HepG2 (cell line): Measurements from ENCODE around the gene CASS4. TPM values are rescaled to one million over a fixed set of nuclear protein-coding genes. Genes with fewer than 3 reads are reported as not detected.

Source experiments
- ATAC-seq: fragments of 200-7000 bp; cut with Tn5 transposase; 3 replicates; pipeline ENCODE4 v1.9.1; 2020; ENCODE audit warnings: mild to moderate bottlenecking, moderate library complexity
- BruUV-seq: library from RNA; stranded (reverse); fragments of 400-500 nt; replicated peaks from 2 replicates; lab custom pipeline; 2021; lab: Mats Ljungman, UMichigan
- CTCF ChIA-PET: fragments of 300-600 bp; formaldehyde crosslinking; extraction: SDS; loops from one replicate; lab custom pipeline; 2021; ENCODE audit warnings: low total read pairs, inconsistent platforms, low intra/inter-chr PET ratio; lab: Yijun Ruan, JAX
- POLR2A ChIA-PET: fragments of 350-600 bp; sonication (Branson Sonifier 250); formaldehyde crosslinking; loops from one replicate; lab custom pipeline; 2020; ENCODE audit warnings: antibody characterized with exemption, inconsistent platforms; lab: Yijun Ruan, JAX
- DNase-seq: peaks from one replicate; pipeline ENCODE4 v3.0.0-alpha.2; 2015; ENCODE audit warnings: low spot score
- FAIRE-seq: peaks from 3 replicates; lab custom pipeline; 2011; peaks lifted over from hg19 to GRCh38; lab: Jason Lieb, UNC
- H2AFZ ChIP-seq: one replicate; pipeline ENCODE4 v1.6.1; 2011; ENCODE audit warnings: low read length, inconsistent platforms
- H3K27ac ChIP-seq: fragments of 300-600 bp; 3 replicates; pipeline ENCODE4 v1.8.0; 2011; ENCODE audit warnings: mixed run types, mild to moderate bottlenecking, mixed read lengths, low read length, inconsistent platforms; ENCODE audit not compliant: insufficient read depth; ENCODE audit errors: extremely low read length
- H3K27me3 ChIP-seq, 2 experiments: fragments of 200-600 bp in 1 of 2; 2 replicates in 1 of 2; 3 replicates in 1 of 2; pipeline versions ENCODE4 v1.6.0 to v1.8.0; 2011; ENCODE audit warnings: low read length in 2 of 2, mild to moderate bottlenecking in 2 of 2, moderate library complexity in 2 of 2, inconsistent platforms in 1 of 2; ENCODE audit not compliant: insufficient read depth in 2 of 2, control insufficient read depth in 1 of 2
- H3K36me3 ChIP-seq, 2 experiments: fragments of 200-600 bp in 1 of 2; replicated peaks in 1 of 2; 2 replicates in 1 of 2; 3 replicates in 1 of 2; pipeline versions ENCODE4 v1.5.1 to v1.8.0; 2011; ENCODE audit warnings: low read length in 2 of 2, inconsistent platforms in 1 of 2; ENCODE audit not compliant: insufficient read depth in 2 of 2, control insufficient read depth in 1 of 2
- H3K4me1 ChIP-seq: 2 replicates; pipeline ENCODE4 v1.5.1; 2012; ENCODE audit warnings: low read length, inconsistent platforms; ENCODE audit not compliant: insufficient read depth
- H3K4me2 ChIP-seq: 2 replicates; pipeline ENCODE4 v1.6.0; 2011; ENCODE audit warnings: low read depth, low read length, inconsistent platforms
- H3K4me3 ChIP-seq, 3 experiments: fragments of 200-600 bp in 1 of 3; sonication (generic), shearing (Covaris generic) in 1 of 3; replicated peaks in 1 of 3; 2 replicates each; pipeline ENCODE4 v1.5.1; 2011 to 2016; ENCODE audit warnings: low read length in 3 of 3, inconsistent platforms in 2 of 3, low read depth in 2 of 3, mild to moderate bottlenecking in 2 of 3, control low read depth in 1 of 3, mixed read lengths in 1 of 3; ENCODE audit not compliant: insufficient read depth in 1 of 3
- H3K79me2 ChIP-seq: one replicate; pipeline ENCODE4 v1.6.1; 2011; ENCODE audit warnings: low read length, inconsistent platforms; ENCODE audit not compliant: insufficient read depth
- H3K9ac ChIP-seq: 2 replicates; pipeline ENCODE4 v1.6.0; 2011; ENCODE audit warnings: mild to moderate bottlenecking, low read depth, low read length, inconsistent platforms; ENCODE audit not compliant: insufficient read depth
- H3K9me3 ChIP-seq: 2 replicates; pipeline ENCODE4 v1.5.1; 2012; ENCODE audit warnings: mild to moderate bottlenecking, low read length
- H4K20me1 ChIP-seq: 2 replicates; pipeline ENCODE4 v1.6.0; 2011; ENCODE audit warnings: inconsistent platforms, mild to moderate bottlenecking, low read length, moderate library complexity; ENCODE audit not compliant: insufficient read depth
- ATF7 ChIP-seq, 2 experiments: fragments of 450-650 bp in 1 of 2; sonication (generic) in 1 of 2; formaldehyde crosslinking in 1 of 2; IDR thresholded peaks; 2 replicates each; pipeline versions ENCODE4 v1.4.0 to v1.6.1; 2016 to 2020; ENCODE audit warnings: antibody characterized with exemption in 1 of 2, mild to moderate bottlenecking in 1 of 2, missing genetic modification reagents in 1 of 2
- BORCS8-MEF2B ChIP-seq: sonication (generic); formaldehyde crosslinking; IDR thresholded peaks from 2 replicates; pipeline ENCODE4 v1.8.0; 2022; ENCODE audit warnings: mild to moderate bottlenecking, missing genetic modification reagents
- FOXA3 ChIP-seq: IDR thresholded peaks from 2 replicates; pipeline ENCODE4 v1.6.1; 2016; ENCODE audit warnings: missing genetic modification reagents, missing compliant biosample characterization
- HIC2 ChIP-seq: sonication (generic); formaldehyde crosslinking; IDR thresholded peaks from 2 replicates; pipeline ENCODE4 v1.9.0; 2022; ENCODE audit warnings: low read depth, missing genetic modification reagents
- HOXA7 ChIP-seq: sonication (generic); formaldehyde crosslinking; IDR thresholded peaks from 2 replicates; pipeline ENCODE4 v1.8.1; 2022; ENCODE audit warnings: mild to moderate bottlenecking, missing genetic modification reagents, moderate library complexity
- IKZF4 ChIP-seq: sonication (generic); formaldehyde crosslinking; IDR thresholded peaks from 2 replicates; pipeline ENCODE4 v1.5.1; 2020; ENCODE audit warnings: borderline replicate concordance, mild to moderate bottlenecking, low read depth, missing genetic modification reagents; ENCODE audit errors: not compliant biosample characterization
- JDP2 ChIP-seq: sonication (generic); formaldehyde crosslinking; IDR thresholded peaks from 2 replicates; pipeline ENCODE4 v1.8.1; 2022; ENCODE audit warnings: missing genetic modification reagents, borderline replicate concordance
- POLR2A ChIP-seq, 2 experiments: IDR thresholded peaks; 2 replicates each; pipeline ENCODE4 v1.6.1; 2011; ENCODE audit warnings: low read depth in 2 of 2, low read length in 2 of 2, mild to moderate bottlenecking in 1 of 2, moderate library complexity in 1 of 2; ENCODE audit not compliant: insufficient read depth in 1 of 2
- SP4 ChIP-seq: sonication (generic); formaldehyde crosslinking; IDR thresholded peaks from 2 replicates; pipeline ENCODE4 v1.8.1; 2023; ENCODE audit warnings: mild to moderate bottlenecking, missing genetic modification reagents
- TCF7 ChIP-seq: sonication (generic); IDR thresholded peaks from 2 replicates; pipeline ENCODE4 v1.6.1; 2016; ENCODE audit warnings: antibody characterized with exemption, low read depth
- ZGPAT ChIP-seq: IDR thresholded peaks from 2 replicates; pipeline ENCODE4 v1.6.1; 2016; ENCODE audit warnings: mild to moderate bottlenecking
- ZNF251 ChIP-seq: sonication (generic); formaldehyde crosslinking; IDR thresholded peaks from 2 replicates; pipeline ENCODE4 v1.9.0; 2021; ENCODE audit warnings: mild to moderate bottlenecking, missing genetic modification reagents
- ZNF367 ChIP-seq: sonication (generic); formaldehyde crosslinking; IDR thresholded peaks from 2 replicates; pipeline ENCODE4 v1.4.0; 2020; ENCODE audit warnings: missing genetic modification reagents, borderline replicate concordance
- ZNF605 ChIP-seq: sonication (generic); formaldehyde crosslinking; IDR thresholded peaks from 2 replicates; pipeline ENCODE4 v1.8.0; 2022; ENCODE audit warnings: mild to moderate bottlenecking, missing genetic modification reagents
- ZSCAN22 ChIP-seq: sonication (generic); formaldehyde crosslinking; IDR thresholded peaks from 2 replicates; pipeline ENCODE4 v1.4.0; 2020; ENCODE audit warnings: mild to moderate bottlenecking, missing genetic modification reagents
- WGBS: methylation state at CpG from one replicate; pipeline ENCODE4 v1.1.6; 2017; ENCODE audit warnings: low lambda C conversion rate; 5-methylcytosine and 5-hydroxymethylcytosine counted together
- in situ Hi-C: cut with HindIII; loops from 2 replicates; pipeline ENCODE4 v1.10.0; 2017; ENCODE audit warnings: low pct_unique_long_range_greater_than_20kb; ENCODE audit not compliant: extremely low pct_ligation_motif_present
- intact Hi-C: fragments of 100-400 bp; cut with micrococcal nuclease; formaldehyde crosslinking; loops from one replicate; pipeline ENCODE4 v1.10.0; 2022; ENCODE audit not compliant: unreplicated experiment
- polyA plus RNA-seq, 8 experiments: library from polyadenylated mRNA; depleted of rRNA in 3 of 8; stranded (reverse) in 7 of 8; unstranded in 1 of 8; fragments of >200 nt; fragmentation: Illumina TruSeq in 4 of 8; extraction: Trizol in 4 of 8; gene quantifications; 2 replicates each; pipeline versions ENCODE4 v1.2.1 to v1.2.3, GENCODE V29; 2011 to 2016; ENCODE audit warnings: low read depth in 4 of 8, missing spikeins in 1 of 8, mixed read lengths in 1 of 8; ENCODE audit not compliant: insufficient read depth in 1 of 8
- total RNA-seq, 5 experiments: library from RNA; depleted of rRNA; stranded (reverse); fragments of >200 nt; fragmentation: Illumina TruSeq; extraction: Trizol; gene quantifications; 2 replicates each; pipeline ENCODE4 v1.2.3, GENCODE V29; 2016; ENCODE audit warnings: low read depth in 1 of 5

Gene CASS4
- total and polyA plus RNA-seq, 2 of the 13 experiments (the other 11 are each of a cell fraction or from before 2014, with no cell fraction given): 0.17 to 0.49 TPM

- TF ChIP-seq ZNF251 (CRISPR knock-in tag): no peak
- no peak for TF ChIP-seq ZGPAT
- TF ChIP-seq ZNF605 (CRISPR knock-in tag): no peak
- TF ChIP-seq ZSCAN22 (CRISPR knock-in tag): no peak
- no peak for TF ChIP-seq HIC2 (CRISPR knock-in tag)
- TF ChIP-seq IKZF4 (CRISPR knock-in tag): no peak
- TF ChIP-seq ZNF367 (CRISPR knock-in tag): no peak
- no peak for TF ChIP-seq SP4
- TF ChIP-seq TCF7: no peak
- no peak for TF ChIP-seq HOXA7 (CRISPR knock-in tag)
- TF ChIP-seq ATF7 (IDR thresholded peaks at IDR 0.05): no peak
- no peak for TF ChIP-seq ATF7 (CRISPR knock-in tag; IDR thresholded peaks at IDR 0.05)
- TF ChIP-seq JDP2 (CRISPR knock-in tag): no peak
- TF ChIP-seq POLR2A (IDR thresholded peaks at IDR 0.05; ENCODE audit: insufficient read depth in 1 of 2, low read depth in 2 of 2, low read length in 2 of 2): no peak
- TF ChIP-seq BORCS8-MEF2B (CRISPR knock-in tag): no peak
- no peak for TF ChIP-seq FOXA3 (CRISPR knock-in tag)
- ATAC-seq: no peak
- no peaks in the 10 kb centered on the region for H4K20me1 ChIP-seq
- no peaks in the 10 kb centered on the region for H3K79me2 ChIP-seq
- H3K9ac ChIP-seq: no peak overlapping the region
- peaks cover 54% of the 10 kb centered on the region for H3K4me1 ChIP-seq
- no peak overlapping the region for H2AFZ ChIP-seq
- no peak for DNase-seq
- H3K9me3 ChIP-seq: no peaks in the 10 kb centered on the region
- no peak overlapping the region for H3K4me3 ChIP-seq
- H3K36me3 ChIP-seq: no peaks in the 10 kb centered on the region
- CTCF ChIA-PET: no interaction called here
- WGBS: 22% methylated on average over 1 of the region's 1 CpG
- peak; percentile 49 for FAIRE-seq
- in situ Hi-C loops: no loop called here
- H3K27me3 ChIP-seq: no peaks in the 10 kb centered on the region
- POLR2A ChIA-PET: interaction anchor here (1.4 kb wide), 1 partner anchor 31 kb away, joined by 3 read pairs; the partner anchor contains the start of genes AURKA and CSTF1
- H3K27ac ChIP-seq: no peak overlapping the region
- H3K4me2 ChIP-seq: no peak overlapping the region
- no TSS peak for BruUV-seq
- intact Hi-C loops: loop anchor here (2.0 kb wide), 1 partner anchor 31 kb away; the partner anchor contains the start of genes AURKA and CSTF1
Observed at GRCh38 chr20:56423886-56424285, 11.8 kb downstream of the CASS4 start.
